ENCODE data around the gene DBP.
"Not testable (repeated sequence)": the region's sequence is repeated elsewhere in the genome, so short reads cannot be mapped to it uniquely, and the experiment has no call there.

The DBP gene

DNA sequence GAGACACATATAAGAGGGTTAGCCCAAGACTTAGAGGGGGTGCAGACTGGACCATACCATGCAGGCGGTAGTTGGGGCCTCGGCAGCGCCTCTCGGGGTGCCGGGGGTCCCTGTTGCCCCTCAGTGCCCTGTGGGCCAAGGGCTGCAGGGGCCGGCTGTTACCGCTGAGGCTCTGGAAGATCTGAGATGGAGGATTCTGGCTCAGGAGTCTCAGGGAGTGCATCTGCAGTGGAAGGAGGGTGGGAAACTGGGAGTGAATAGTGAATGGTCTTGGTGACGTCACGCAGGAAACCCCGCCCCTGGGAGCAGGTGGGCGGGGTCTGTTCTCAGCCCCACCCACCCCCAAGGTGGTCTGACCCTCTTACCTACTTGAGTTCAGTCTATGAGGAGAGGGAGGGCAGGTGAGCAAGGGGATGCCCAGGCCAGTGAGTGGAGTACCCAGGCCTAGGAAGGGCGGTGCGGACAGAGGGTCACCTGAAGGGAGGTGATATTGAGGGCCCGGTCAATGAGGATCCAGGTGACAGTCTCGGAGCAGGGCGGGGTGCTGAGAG lies 1.7 kb upstream of the DBP start:
- DNase-seq: no peak

- peak; percentile 80 for DNase-seq
Observed at GRCh38 chr19:48637948-48638830, 1.0 kb upstream of the DBP start.

GRCh38 chr19:48637449-48637947 lies 319 bp upstream of the DBP start:
- DNase-seq: peak; percentile 100

DNA sequence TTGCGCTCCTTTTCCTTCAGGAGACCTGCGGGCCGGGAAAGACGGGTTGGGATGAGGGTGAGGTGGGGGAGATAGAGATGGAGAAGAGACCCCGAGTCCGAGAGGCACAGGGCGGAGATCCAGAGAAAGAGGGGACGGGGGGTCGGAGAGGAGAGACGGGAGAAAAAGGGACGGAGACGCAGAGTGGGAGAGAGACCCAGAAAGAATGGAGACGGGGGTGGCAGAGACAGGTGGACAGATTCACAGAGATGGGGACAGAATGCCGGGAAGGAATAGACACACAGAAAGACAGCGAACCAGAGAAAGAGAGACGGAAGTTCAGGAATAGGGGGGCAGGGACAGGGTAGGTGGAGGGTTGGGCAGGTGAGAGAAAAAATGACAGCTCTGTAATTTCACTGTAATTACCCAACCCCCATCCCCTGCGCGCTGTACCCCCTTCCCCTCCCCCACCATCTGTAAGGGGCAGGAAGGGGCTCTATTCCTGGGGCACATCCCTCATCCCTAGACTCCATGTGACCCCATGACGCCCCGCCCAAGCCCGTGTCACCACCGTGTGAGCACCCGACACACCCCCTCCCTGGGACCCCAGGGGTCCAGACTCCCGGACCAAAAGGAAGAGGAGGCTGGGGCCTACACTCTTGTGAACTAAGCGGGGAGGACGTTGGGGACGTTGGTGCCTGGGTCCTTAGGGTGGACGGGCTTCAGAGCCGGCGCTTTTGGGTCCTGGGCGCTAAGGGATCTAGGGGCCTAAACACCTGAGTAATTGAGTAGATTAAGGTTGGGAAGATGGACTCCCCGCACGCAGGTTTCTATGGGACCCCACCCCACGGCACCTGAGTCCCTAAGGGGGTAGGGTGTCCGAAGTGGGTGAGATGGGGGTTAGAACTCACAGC lies 967 bp downstream of the DBP start:
- peak; percentile 25 for DNase-seq

DNA sequence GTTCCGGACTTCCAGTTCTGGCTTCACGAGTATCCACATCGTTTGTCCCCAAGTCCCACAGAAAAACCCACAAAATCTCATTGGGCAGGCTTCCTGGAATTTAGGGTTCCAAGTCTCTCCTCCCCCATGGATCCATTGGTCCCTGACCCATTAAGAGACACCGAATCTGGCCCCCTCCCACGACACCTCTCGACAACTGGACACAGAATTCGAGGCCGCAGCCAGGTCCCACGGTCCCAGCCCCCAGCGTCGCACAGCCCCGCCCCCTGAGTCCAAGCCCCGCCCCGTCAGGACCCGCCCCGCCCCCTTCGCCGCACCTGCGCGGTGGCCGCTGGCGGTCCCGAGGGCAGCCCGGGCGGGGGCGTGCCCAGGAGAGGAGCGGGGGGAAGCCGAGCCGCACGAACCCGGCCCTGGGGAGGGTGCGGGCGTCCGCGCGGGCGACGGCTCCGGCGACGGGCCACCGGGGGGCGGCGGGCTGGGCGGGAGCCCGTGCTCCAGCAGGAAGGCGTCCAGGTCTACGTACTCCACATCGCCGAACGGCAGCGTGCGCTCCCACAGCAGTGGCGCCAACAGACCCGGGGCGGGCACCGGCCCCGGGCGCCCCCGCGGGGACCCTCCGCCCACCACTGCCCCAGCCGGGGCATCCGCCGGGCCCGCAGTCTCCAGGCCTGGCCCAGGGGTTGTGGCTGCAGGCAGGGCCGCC lies 1.8 kb downstream of the DBP start:
- DNase-seq: peak; percentile 71

- peak; percentile 92 for DNase-seq
Observed at GRCh38 chr19:48634424-48635262, 2.5 kb downstream of the DBP start.

GRCh38 chr19:48634036-48634342 lies 3.2 kb downstream of the DBP start:
- DNase-seq: no peak

GRCh38 chr19:48633148-48634035 lies 3.8 kb downstream of the DBP start:
- no peak for DNase-seq

GRCh38 chr19:48632692-48633147 lies 4.5 kb downstream of the DBP start:
- no peak for DNase-seq

- not testable (repeated sequence) for DNase-seq
Observed at GRCh38 chr19:48632286-48632685, 4.9 kb downstream of the DBP start.

DNA sequence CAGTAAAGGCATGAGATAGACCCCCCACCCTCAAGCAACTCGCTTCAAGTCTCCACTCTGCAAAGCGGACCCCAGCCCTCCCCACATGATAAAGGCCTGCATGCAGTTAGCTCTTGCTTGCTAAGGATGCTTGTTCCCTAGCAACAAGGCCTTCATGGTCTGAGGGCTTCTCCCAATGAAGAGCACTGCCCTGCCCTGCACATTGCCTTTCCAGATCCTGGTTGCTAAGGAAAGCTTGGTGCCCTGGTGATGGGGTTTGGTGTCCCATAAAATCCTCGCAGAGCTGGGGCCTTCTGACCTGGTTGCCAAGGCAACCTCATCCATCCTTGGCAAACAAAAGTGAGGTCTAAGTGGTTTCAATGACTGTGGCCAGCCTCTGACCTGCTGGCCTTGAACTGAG lies 6.0 kb downstream of the DBP start:
- DNase-seq: no peak

DNA sequence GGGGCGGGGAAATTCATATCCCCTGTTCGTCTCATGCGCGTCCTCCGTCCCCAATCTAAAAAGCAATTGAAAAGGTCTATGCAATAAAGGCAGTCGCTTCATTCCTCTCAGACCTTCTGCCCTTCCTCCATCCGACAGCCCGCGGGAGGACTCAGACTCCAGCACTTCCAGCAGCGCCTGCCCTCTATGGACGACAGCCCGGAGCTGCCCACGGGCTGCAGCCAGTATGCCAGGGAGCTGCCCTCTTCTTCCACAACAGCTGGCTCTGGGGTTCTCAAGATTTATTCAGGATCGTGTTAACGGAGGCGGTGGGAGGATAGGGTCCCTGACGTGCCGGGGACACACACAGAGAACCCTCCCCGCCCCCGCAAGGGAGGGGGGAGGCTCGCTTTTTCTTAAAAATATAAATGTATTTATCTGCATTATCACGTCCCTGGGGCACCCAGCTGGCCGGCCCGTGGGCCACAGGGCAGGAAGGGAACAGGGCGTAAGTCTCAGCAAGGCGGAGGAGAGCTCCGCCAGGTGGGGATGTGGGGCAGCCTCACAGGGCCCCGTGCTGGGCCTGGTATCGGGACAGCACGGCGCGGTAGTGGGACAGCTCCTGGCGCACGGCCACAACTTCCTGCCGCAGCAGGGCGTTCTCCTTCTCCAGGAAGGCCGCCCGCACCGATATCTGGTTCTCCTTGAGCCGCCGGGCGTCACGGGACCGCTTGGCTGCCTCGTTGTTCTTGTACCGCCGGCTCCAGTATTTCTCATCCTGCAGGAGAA lies 6.7 kb downstream of the DBP start:
- DNase-seq: no peak

DNA sequence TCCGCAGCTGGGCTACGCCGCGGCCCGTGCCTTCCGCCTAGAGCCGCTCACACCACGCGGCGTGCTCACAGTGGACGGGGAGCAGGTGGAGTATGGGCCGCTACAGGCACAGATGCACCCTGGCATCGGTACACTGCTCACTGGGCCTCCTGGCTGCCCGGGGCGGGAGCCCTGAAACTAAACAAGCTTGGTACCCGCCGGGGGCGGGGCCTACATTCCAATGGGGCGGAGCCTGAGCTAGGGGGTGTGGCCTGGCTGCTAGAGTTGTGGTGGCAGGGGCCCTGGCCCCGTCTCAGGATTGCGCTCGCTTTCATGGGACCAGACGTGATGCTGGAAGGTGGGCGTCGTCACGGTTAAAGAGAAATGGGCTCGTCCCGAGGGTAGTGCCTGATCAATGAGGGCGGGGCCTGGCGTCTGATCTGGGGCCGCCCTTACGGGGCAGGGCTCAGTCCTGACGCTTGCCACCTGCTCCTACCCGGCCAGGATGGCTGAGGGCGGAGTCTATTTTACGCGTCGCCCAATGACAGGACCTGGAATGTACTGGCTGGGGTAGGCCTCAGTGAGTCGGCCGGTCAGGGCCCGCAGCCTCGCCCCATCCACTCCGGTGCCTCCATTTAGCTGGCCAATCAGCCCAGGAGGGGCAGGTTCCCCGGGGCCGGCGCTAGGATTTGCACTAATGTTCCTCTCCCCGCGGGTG lies 7.4 kb downstream of the DBP start:
- no peak for DNase-seq

- DNase-seq: no peak
Observed at GRCh38 chr19:48629297-48629598, 7.9 kb downstream of the DBP start.

DNA sequence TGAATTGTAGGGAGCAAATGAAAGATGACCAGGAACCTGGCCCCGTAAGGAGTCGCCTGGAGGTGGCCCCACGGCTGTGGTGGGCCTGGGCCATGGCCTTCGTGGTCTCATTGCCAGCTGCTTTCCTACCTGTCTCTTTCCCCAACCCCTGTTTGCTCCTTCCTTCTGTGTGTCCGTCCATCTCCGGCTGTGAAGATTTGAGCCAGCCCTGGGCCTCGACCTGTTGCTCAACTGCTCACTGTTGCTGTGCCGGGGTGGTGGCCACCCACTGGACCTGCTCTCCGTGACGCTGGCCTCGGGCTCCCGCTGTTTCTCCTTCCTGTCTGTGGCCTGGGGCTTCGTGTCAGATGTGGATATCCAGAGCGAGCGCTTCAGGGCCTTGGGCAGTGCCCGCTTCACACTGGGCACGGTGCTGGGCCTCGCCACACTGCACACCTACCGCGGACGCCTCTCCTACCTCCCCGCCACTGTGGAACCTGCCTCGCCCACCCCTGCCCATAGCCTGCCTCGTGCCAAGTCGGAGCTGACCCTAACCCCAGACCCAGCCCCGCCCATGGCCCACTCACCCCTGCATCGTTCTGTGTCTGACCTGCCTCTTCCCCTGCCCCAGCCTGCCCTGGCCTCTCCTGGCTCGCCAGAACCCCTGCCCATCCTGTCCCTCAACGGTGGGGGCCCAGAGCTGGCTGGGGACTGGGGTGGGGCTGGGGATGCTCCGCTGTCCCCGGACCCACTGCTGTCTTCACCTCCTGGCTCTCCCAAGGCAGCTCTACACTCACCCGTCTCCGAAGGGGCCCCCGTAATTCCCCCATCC lies 8.5 kb downstream of the DBP start:
- no peak for DNase-seq

- no peak for DNase-seq
Observed at GRCh38 chr19:48627865-48628314, 9.3 kb downstream of the DBP start.

DNA sequence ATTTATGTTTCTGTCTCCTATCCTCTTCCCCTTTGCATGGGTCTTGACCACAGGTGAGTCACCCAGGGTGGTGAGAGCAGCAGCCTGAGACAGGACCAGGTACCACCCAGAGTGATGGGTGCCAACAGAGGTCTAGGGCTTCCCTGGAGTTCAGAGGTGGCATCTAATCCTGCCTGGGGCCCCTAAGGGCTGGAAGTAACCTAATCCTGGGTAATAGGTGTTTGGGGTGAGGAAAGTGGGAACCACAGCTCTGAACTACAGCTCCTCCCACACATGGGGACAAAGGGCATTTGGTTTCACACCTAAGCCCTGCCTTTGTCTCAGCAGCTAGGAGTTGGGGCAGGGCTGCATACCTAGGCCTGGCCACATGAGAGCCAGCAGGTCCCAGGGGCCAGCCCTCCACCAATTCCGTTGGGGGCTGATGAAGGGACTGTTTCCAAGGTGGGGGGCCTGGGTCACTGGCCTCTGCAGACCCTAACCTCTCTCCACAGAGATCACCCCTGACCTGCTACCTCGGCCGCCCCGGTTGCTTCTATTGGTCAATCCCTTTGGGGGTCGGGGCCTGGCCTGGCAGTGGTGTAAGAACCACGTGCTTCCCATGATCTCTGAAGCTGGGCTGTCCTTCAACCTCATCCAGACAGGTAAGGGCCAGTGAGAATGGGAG lies 9.8 kb downstream of the DBP start:
- peak; percentile 26 for DNase-seq

GRCh38 chr19:48625891-48626327 lies 11.3 kb downstream of the DBP start:
- DNase-seq: no peak
